Ectodermal cell (in vitro differentiated cells): ENCODE data around the gene SMCO4. TPM values are rescaled to one million over a fixed set of nuclear protein-coding genes. Genes with fewer than 3 reads are reported as not detected.
"Not testable (repeated sequence)": the region's sequence is repeated elsewhere in the genome, so short reads cannot be mapped to it uniquely, and the experiment has no call there.

Experiments
- H3K27ac ChIP-seq: 2 replicates; pipeline ENCODE4 v1.7.0; 2013; ENCODE audit warnings: mild to moderate bottlenecking, low read depth, low read length; ENCODE audit not compliant: insufficient read depth, poor library complexity, severe bottlenecking
- H3K27me3 ChIP-seq: 2 replicates; pipeline ENCODE4 v1.7.0; 2013; ENCODE audit warnings: mild to moderate bottlenecking, low read length; ENCODE audit not compliant: insufficient read depth, control insufficient read depth, poor library complexity, severe bottlenecking
- H3K36me3 ChIP-seq: one replicate; pipeline ENCODE4 v1.7.0; 2013; ENCODE audit warnings: low read length; ENCODE audit not compliant: control insufficient read depth, insufficient read depth
- H3K4me1 ChIP-seq: one replicate; pipeline ENCODE4 v1.7.0; 2013; ENCODE audit warnings: low read length; ENCODE audit not compliant: control insufficient read depth, insufficient read depth
- H3K4me3 ChIP-seq: 2 replicates; pipeline ENCODE4 v1.7.0; 2013; ENCODE audit warnings: low read depth, low read length, control low read depth; ENCODE audit not compliant: insufficient read depth
- H3K9me3 ChIP-seq: 2 replicates; pipeline ENCODE4 v1.7.0; 2013; ENCODE audit warnings: mild to moderate bottlenecking, low read length, moderate library complexity; ENCODE audit not compliant: control insufficient read depth
- WGBS, 2 experiments: methylation state at CpG; one replicate each; pipeline ENCODE4 v1.1.7; 2013; ENCODE audit warnings: missing lambda C conversion rate in 2 of 2; 5-methylcytosine and 5-hydroxymethylcytosine counted together
- polyA plus RNA-seq, 4 experiments: library from polyadenylated mRNA; stranded (reverse); fragments of 50-300 nt; gene quantifications; one replicate each; pipeline ENCODE4 v1.2.3, GENCODE V29; 2013

The SMCO4 gene
- polyA plus RNA-seq (2013, experiment 1 of 4) = 35.1 TPM
- polyA plus RNA-seq (2013, experiment 2 of 4) = 29.3 TPM
- 33.4 TPM for polyA plus RNA-seq (2013, experiment 3 of 4)
- polyA plus RNA-seq (2013, experiment 4 of 4) = 23.2 TPM

DNA sequence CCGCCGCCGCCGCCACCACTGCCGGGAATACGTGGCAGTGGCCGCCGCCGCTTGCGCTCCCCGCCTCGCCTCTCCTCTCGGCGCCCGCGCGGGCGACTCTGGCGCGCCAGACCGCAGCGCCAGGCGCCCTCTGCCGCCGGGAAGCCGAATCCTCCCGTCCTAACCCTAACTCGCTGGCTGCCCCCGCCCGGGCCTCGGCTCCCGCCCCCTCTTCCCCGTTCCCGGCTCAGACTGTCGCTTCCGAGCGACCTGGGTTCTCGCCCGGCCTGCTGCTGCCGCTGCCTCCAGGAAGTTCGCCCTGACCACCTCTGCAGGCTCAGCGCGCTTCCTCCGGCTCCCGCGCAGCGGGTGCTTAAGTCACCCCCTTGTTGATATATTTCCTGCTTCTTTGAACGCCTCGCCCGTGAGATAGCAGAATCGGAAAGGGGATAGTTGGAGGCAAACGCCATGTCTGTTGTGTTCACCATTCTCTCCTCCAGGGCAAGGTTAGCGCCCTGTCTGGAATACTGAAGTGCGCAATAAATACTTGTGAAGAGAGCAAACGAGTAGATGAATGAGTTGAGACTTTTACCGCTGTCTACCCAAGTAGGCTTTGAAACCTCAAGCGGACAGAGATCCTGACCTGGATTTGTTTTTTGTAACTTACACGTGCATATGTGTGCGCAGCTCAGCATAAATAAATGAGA, at the start of gene SMCO4:
Gene SMCO4 (minus strand): TSS at position 100 of the 686 bp plus-strand sequence. CDS start 64,202 bp downstream, outside the sequence.
- WGBS, 2 experiments = 9% methylated on average over 59 of the region's 59 CpGs
- no peak within 1 kb of the TSS for H3K27ac ChIP-seq
- peaks cover 5% of the 10 kb centered on the region for H3K4me1 ChIP-seq
- peak within 1 kb of the TSS; percentile 61 for H3K4me3 ChIP-seq
- no peaks in the 10 kb centered on the region for H3K27me3 ChIP-seq
- H3K36me3 ChIP-seq = no peaks in the 10 kb centered on the region
- H3K9me3 ChIP-seq = no peaks in the 10 kb centered on the region

- 92% methylated on average over 5 to 6 of the region's 6 CpGs for WGBS, 2 experiments
- Histone ChIP-seq H3K36me3 (no peaks in the 10 kb centered on the region), H3K27ac (no peak overlapping the region), H3K27me3 (no peaks in the 10 kb centered on the region), H3K9me3 (no peaks in the 10 kb centered on the region), H3K4me1 (no peaks in the 10 kb centered on the region), H3K4me3 (no peak overlapping the region)
Measured at GRCh38 chr11:93591247-93591898, 48.2 kb upstream of the SMCO4 start.

DNA sequence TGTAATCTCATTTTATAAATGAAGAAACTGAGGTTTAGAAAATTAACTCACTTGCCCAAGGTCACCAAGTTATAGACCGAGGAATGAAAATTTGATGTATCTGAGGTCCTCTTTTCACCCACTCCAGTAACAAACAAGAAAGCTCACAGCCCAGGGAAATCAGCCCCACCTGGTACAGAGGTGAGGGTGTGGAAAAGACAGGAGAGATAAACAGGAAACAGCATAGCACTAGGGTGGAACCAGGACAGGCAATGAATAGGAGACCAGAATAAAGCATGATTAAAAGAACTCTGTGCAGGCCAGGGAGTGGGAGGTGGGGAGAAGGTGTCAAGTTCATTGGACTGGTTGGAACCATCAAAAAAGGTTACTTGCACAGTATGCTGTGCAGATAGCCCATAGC, 46.2 kb upstream of the SMCO4 start:
- no peaks in the 10 kb centered on the region for H3K27me3 ChIP-seq
- 100% methylated on average over 1 of the region's 1 CpG; no CpG with 5 or more reads in 1 of the 2 experiments for WGBS, 2 experiments
- H3K4me1 ChIP-seq = no peaks in the 10 kb centered on the region
- no peak overlapping the region for H3K27ac ChIP-seq
- no peak overlapping the region for H3K4me3 ChIP-seq
- H3K36me3 ChIP-seq = no peaks in the 10 kb centered on the region
- no peaks in the 10 kb centered on the region for H3K9me3 ChIP-seq

GRCh38 chr11:93587858-93588581, 44.8 kb upstream of the SMCO4 start:
- 94 to 95% methylated on average over 8 of the region's 8 CpGs for WGBS, 2 experiments
- Histone ChIP-seq H3K27ac (no peak overlapping the region), H3K36me3 (no peaks in the 10 kb centered on the region), H3K4me3 (no peak overlapping the region), H3K4me1 (no peaks in the 10 kb centered on the region), H3K9me3 (no peaks in the 10 kb centered on the region), H3K27me3 (no peaks in the 10 kb centered on the region)

DNA sequence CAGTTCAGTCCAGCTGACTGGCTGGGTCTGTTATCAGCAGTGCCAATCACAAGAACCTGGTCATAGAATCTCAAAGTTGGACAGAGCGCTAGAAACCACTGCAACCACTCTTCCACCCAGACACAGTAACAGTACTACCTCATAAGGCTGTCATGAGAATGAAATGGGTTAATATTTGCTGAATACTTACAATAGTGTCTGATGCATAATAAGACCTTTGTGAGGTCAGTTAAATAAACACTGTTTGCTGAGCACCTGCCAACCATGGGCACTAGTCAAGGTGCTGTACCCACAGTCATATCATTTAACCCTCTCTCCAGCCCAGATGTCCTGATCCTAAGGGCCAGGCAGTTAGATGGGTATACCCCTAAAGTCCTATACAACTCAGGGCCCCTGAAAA, 44.2 kb upstream of the SMCO4 start:
- not testable (repeated sequence) for H3K4me1 ChIP-seq, H3K4me3 ChIP-seq, H3K9me3 ChIP-seq, H3K27me3 ChIP-seq, H3K27ac ChIP-seq, H3K36me3 ChIP-seq
- 90 to 100% methylated on average over 1 of the region's 1 CpG for WGBS, 2 experiments

DNA sequence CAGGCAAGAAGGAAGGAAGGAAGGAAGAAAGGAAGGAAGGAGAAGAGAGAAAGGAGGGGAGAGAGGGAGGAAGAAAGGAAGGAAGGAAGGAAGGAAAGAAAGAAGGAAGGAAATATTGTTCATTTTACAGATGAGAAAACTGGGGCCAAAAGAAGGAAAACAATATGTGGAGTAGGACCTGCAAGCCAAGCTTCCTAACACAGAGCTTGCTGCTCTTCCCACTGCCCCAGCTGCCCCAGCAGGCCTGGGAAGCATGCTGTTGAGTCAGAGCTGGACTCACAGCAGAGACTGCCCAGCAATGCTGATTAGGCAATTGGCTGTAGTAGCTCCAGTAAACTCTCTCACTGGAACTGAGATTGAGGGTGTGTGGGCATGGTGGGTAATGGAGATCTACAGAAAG, 42.6 kb upstream of the SMCO4 start:
- H3K36me3 ChIP-seq = no peaks in the 10 kb centered on the region
- no peak overlapping the region for H3K27ac ChIP-seq
- H3K9me3 ChIP-seq = no peaks in the 10 kb centered on the region
- H3K27me3 ChIP-seq = no peaks in the 10 kb centered on the region
- no peaks in the 10 kb centered on the region for H3K4me1 ChIP-seq
- no peak overlapping the region for H3K4me3 ChIP-seq

GRCh38 chr11:93583490-93583889, 40.3 kb upstream of the SMCO4 start:
- Histone ChIP-seq H3K4me1 (no peaks in the 10 kb centered on the region), H3K27me3 (no peaks in the 10 kb centered on the region), H3K9me3 (no peaks in the 10 kb centered on the region), H3K27ac (no peak overlapping the region), H3K36me3 (no peaks in the 10 kb centered on the region), H3K4me3 (no peak overlapping the region)

- H3K9me3 ChIP-seq = no peaks in the 10 kb centered on the region
- no peaks in the 10 kb centered on the region for H3K4me1 ChIP-seq
- no peak overlapping the region for H3K27ac ChIP-seq
- H3K36me3 ChIP-seq = no peaks in the 10 kb centered on the region
- H3K4me3 ChIP-seq = no peak overlapping the region
- no peaks in the 10 kb centered on the region for H3K27me3 ChIP-seq
- WGBS, 2 experiments = 89 to 96% methylated on average over 2 of the region's 2 CpGs
Measured at GRCh38 chr11:93579187-93579751, 36.1 kb upstream of the SMCO4 start.

DNA sequence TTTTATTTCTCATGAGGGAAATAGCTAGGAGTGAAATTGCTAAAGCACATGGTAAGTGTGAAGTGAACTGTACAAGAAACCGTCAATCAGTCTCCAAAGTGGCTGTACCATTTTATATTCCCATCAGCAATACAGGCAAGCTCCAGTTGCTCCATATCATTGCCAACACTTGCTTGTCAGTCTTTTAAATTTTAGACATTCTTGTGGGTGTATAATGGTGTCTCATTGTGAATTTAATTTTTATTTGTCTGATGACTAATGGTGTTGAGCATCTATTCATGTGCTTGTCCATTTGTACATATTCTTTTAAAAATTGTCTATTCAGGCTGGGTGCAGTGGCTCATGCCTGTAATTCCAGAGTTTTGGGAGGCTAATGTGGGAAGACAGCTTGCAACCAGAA, 34.1 kb upstream of the SMCO4 start:
- no peaks in the 10 kb centered on the region for H3K9me3 ChIP-seq
- no peaks in the 10 kb centered on the region for H3K4me1 ChIP-seq
- H3K27ac ChIP-seq = no peak overlapping the region
- no peaks in the 10 kb centered on the region for H3K27me3 ChIP-seq
- H3K4me3 ChIP-seq = no peak overlapping the region
- 100% methylated on average over 1 of the region's 1 CpG for WGBS, 2 experiments
- H3K36me3 ChIP-seq = no peaks in the 10 kb centered on the region

- H3K27me3 ChIP-seq, H3K9me3 ChIP-seq, H3K27ac ChIP-seq, H3K36me3 ChIP-seq, H3K4me3 ChIP-seq, H3K4me1 ChIP-seq: not testable (repeated sequence)
- 91 to 94% methylated on average over 4 of the region's 4 CpGs for WGBS, 2 experiments
Measured at GRCh38 chr11:93576870-93577269, 33.7 kb upstream of the SMCO4 start.
